Measurements from ENCODE around the gene TTC1.

DNA sequence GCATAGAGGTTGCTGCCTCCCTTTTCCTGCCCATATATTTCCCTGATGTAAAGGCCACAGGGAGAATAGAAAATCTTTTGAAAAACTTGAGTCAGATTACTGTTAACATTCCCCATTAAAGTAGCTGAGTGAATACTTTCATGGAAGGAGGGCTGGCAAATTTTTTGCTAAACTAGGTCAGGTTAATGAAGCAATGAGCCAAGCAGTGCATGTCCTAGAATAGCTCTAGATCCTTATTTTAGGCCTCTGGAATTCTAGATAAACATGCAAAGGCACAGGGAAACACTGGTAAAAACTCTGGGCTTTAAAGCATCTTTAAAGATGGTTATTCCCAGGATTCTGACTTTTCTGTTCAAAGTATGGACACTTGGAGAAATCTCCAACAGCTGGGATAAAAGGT lies 27.9 kb downstream of the TTC1 start:
- no peak for TF ChIP-seq CEBPB (IDR thresholded peaks at IDR 0.05)
- no peak for TF ChIP-seq TAF1 (IDR thresholded peaks at IDR 0.05; ENCODE audit: low read depth)
- no peak for TF ChIP-seq ZBTB7A (IDR thresholded peaks at IDR 0.05; ENCODE audit: low read depth)
- TF ChIP-seq NFIC (IDR thresholded peaks at IDR 0.05) = no peak
- TF ChIP-seq CREB1 (IDR thresholded peaks at IDR 0.05; ENCODE audit: low read depth) = no peak
- TF ChIP-seq, protein P1, sequence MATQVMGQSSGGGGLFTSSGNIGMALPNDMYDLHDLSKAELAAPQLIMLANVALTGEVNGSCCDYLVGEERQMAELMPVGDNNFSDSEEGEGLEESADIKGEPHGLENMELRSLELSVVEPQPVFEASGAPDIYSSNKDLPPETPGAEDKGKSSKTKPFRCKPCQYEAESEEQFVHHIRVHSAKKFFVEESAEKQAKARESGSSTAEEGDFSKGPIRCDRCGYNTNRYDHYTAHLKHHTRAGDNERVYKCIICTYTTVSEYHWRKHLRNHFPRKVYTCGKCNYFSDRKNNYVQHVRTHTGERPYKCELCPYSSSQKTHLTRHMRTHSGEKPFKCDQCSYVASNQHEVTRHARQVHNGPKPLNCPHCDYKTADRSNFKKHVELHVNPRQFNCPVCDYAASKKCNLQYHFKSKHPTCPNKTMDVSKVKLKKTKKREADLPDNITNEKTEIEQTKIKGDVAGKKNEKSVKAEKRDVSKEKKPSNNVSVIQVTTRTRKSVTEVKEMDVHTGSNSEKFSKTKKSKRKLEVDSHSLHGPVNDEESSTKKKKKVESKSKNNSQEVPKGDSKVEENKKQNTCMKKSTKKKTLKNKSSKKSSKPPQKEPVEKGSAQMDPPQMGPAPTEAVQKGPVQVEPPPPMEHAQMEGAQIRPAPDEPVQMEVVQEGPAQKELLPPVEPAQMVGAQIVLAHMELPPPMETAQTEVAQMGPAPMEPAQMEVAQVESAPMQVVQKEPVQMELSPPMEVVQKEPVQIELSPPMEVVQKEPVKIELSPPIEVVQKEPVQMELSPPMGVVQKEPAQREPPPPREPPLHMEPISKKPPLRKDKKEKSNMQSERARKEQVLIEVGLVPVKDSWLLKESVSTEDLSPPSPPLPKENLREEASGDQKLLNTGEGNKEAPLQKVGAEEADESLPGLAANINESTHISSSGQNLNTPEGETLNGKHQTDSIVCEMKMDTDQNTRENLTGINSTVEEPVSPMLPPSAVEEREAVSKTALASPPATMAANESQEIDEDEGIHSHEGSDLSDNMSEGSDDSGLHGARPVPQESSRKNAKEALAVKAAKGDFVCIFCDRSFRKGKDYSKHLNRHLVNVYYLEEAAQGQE (IDR thresholded peaks at IDR 0.05; ENCODE audit: low read depth) = no peak
- TF ChIP-seq TCF12 (IDR thresholded peaks at IDR 0.05; ENCODE audit: low read depth) = no peak
- no peak for TF ChIP-seq RAD21 (IDR thresholded peaks at IDR 0.05; ENCODE audit: low read depth)
